ENCODE results near the gene RAP1GAP.
A peak's percentile ranks its signal among the peaks of the same experiment; 100 is the strongest.

The RAP1GAP gene

GRCh38 chr1:21608798-21609197 lies 60.4 kb downstream of the RAP1GAP start:
- no peak for DNase-seq (ENCODE audit: low spot score)

- no peak for DNase-seq (ENCODE audit: low spot score)
Measured at GRCh38 chr1:21607549-21608529, 61.3 kb downstream of the RAP1GAP start.

- no peak for DNase-seq (ENCODE audit: low spot score)
Measured at GRCh38 chr1:21605964-21606705, 63.0 kb downstream of the RAP1GAP start.

GRCh38 chr1:21605012-21605715 lies 64.0 kb downstream of the RAP1GAP start:
- DNase-seq (ENCODE audit: low spot score) = no peak

GRCh38 chr1:21604208-21604957 lies 64.8 kb downstream of the RAP1GAP start:
- no peak for DNase-seq (ENCODE audit: low spot score)

- DNase-seq (ENCODE audit: low spot score) = no peak
Measured at GRCh38 chr1:21603177-21604138, 65.7 kb downstream of the RAP1GAP start.

GRCh38 chr1:21601278-21602048 lies 67.7 kb downstream of the RAP1GAP start:
- DNase-seq (ENCODE audit: low spot score) = no peak

- DNase-seq (ENCODE audit: low spot score) = no peak
Measured at GRCh38 chr1:21599402-21599801, 69.8 kb downstream of the RAP1GAP start.

- no peak for DNase-seq (ENCODE audit: low spot score)
Measured at GRCh38 chr1:21598904-21599303, 70.3 kb downstream of the RAP1GAP start.

- no peak for DNase-seq (ENCODE audit: low spot score)
Measured at GRCh38 chr1:21598417-21598816, 70.7 kb downstream of the RAP1GAP start.

GRCh38 chr1:21597753-21598152 lies 71.4 kb downstream of the RAP1GAP start:
- no peak for DNase-seq (ENCODE audit: low spot score)

GRCh38 chr1:21596628-21597027 lies 72.5 kb downstream of the RAP1GAP start:
- DNase-seq (ENCODE audit: low spot score) = no peak

GRCh38 chr1:21596174-21596573 lies 73.0 kb downstream of the RAP1GAP start:
- no peak for DNase-seq (ENCODE audit: low spot score)

- peak; percentile 14 for DNase-seq (ENCODE audit: low spot score)
Measured at GRCh38 chr1:21594935-21595897, 73.9 kb downstream of the RAP1GAP start.

- no peak for DNase-seq (ENCODE audit: low spot score)
Measured at GRCh38 chr1:21594501-21594900, 74.7 kb downstream of the RAP1GAP start.

- DNase-seq (ENCODE audit: low spot score) = no peak
Measured at GRCh38 chr1:21593231-21593630, 75.9 kb downstream of the RAP1GAP start.

- no peak for DNase-seq (ENCODE audit: low spot score)
Measured at GRCh38 chr1:21592086-21592865, 76.9 kb downstream of the RAP1GAP start.

- DNase-seq (ENCODE audit: low spot score) = no peak
Measured at GRCh38 chr1:21590934-21591333, 78.2 kb downstream of the RAP1GAP start.
